Psoas muscle (tissue), 8 donors: ENCODE results near the gene MIPEP. TPM values are rescaled to one million over a fixed set of nuclear protein-coding genes. Genes with fewer than 3 reads are reported as not detected.

Source experiments
- ATAC-seq, 4 donors: fragments of 200-7000 bp; cut with Tn5 transposase; one replicate each; pipeline ENCODE4 v1.9.1; 2020; ENCODE audit warnings: moderate library complexity in 3 of 4, mild to moderate bottlenecking in 2 of 4
- DNase-seq, 2 donors: peaks; one replicate each; pipeline ENCODE4 v3.0.0-alpha.2; 2020
- H3K27ac ChIP-seq: fragments of 200-600 bp; one replicate; pipeline ENCODE4 v1.8.0; 2022
- H3K27me3 ChIP-seq, 3 donors: fragments of 200-600 bp in 1 of 3; one replicate each; pipeline versions ENCODE4 v1.6.1 to v1.8.0; 2013 to 2022; ENCODE audit warnings: low read length in 2 of 3, mild to moderate bottlenecking in 2 of 3, moderate library complexity in 1 of 3; ENCODE audit not compliant: insufficient read depth in 3 of 3
- H3K36me3 ChIP-seq, 2 donors: fragments of 200-600 bp in 1 of 2; one replicate each; pipeline versions ENCODE4 v1.6.1 to v1.8.0; 2013 to 2022; ENCODE audit warnings: low read depth in 1 of 2, mild to moderate bottlenecking in 1 of 2, moderate library complexity in 1 of 2; ENCODE audit not compliant: insufficient read depth in 1 of 2
- H3K4me1 ChIP-seq: fragments of 200-600 bp; one replicate; pipeline ENCODE4 v1.8.0; 2022
- H3K4me3 ChIP-seq: fragments of 200-600 bp; one replicate; pipeline ENCODE4 v1.8.0; 2022; ENCODE audit warnings: mild to moderate bottlenecking
- H3K9me3 ChIP-seq: fragments of 200-600 bp; one replicate; pipeline ENCODE4 v1.8.0; 2022
- WGBS, 3 donors: extraction: QIAGEN DNeasy Blood & Tissue Kit; methylation state at CpG; one replicate each; pipeline versions ENCODE4 v1.1.6 to v1.1.7; 2013; 5-methylcytosine and 5-hydroxymethylcytosine counted together
- intact Hi-C, 2 donors: fragments of 100-400 bp; cut with DNase I; formaldehyde crosslinking; loops; one replicate each; pipeline versions ENCODE4 v1.11.0 to v1.14.2; 2022
- polyA plus RNA-seq, 3 donors: library from polyadenylated mRNA; stranded (reverse); fragments of 200-250 nt; gene quantifications; one replicate each; pipeline ENCODE4 v1.2.3, GENCODE V29; 2013
- total RNA-seq, 4 donors: library from RNA; stranded (reverse); fragmentation: NEBNext Ultra II Directional in 2 of 4; extraction: Animal tissue kit (Norgen Biotek cat#: 25700) in 2 of 4; gene quantifications; one replicate each; pipeline versions ENCODE4 v1.2.1 to v1.2.4, GENCODE V29; 2021 to 2023
- TF ChIP-seq, protein P1 (sequence below): fragments of 200-600 bp; IDR thresholded peaks from one replicate; pipeline ENCODE4 v1.8.0; 2022; ENCODE audit warnings: antibody characterized with exemption
- donor health status: healthy with polysubstance abuse.
- donor health status: DM: no; HTN: no; CAD: no; lungs with moderate emphysema.
- donor health status: Bipolar disorder and iron deficiency.
- donor health status: healthy.
- donor health status: DM: yes; HTN: yes; CAD: no.
- donor health status: DM: no; HTN: no; CAD: no.
- donor health status: DM: no; HTN: no; CAD: no.
- donor health status: DM: yes; HTN: yes; CAD: no.

The MIPEP gene
- total and polyA plus RNA-seq, 7 donors = 13.3 to 28.2 (median 17.0) TPM

DNA sequence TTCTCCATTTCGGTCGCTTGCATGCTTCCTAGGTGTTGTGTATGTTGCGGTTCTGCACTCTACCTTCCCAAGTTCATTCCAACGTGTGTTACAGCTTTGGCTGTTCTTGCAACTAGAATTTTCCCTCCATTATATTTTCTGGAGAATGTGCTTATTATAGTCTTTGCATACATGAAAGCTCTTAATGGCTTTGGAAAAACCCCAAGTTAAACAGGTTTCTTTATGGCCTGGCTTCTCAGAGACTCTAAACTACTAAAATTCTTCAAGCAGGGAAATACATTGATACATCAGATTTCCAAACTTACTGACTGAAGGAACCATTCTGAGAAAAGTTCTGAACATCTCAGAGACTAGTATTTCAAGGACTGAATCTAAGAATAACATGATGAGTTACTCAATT lies 11.9 kb downstream of the MIPEP start:
- DNase-seq (no peak), ATAC-seq (no peak)
- intact Hi-C loops = loop anchor here (10.0 kb wide), 2 partner anchors 302 to 502 kb away; partner anchors contain the start of gene TNFRSF19 (in 1 of the 2)
- Histone ChIP-seq H3K27ac (no peak overlapping the region), H3K36me3 (peaks cover 5 to 11% of the 10 kb centered on the region in 2 donors), H3K9me3 (no peaks in the 10 kb centered on the region), H3K4me1 (no peaks in the 10 kb centered on the region), H3K27me3 (no peaks in the 10 kb centered on the region), H3K4me3 (no peak overlapping the region)
- 96 to 99% (median 97%) methylated on average over 4 of the region's 4 CpGs for WGBS, 3 donors
- TF ChIP-seq, protein P1, sequence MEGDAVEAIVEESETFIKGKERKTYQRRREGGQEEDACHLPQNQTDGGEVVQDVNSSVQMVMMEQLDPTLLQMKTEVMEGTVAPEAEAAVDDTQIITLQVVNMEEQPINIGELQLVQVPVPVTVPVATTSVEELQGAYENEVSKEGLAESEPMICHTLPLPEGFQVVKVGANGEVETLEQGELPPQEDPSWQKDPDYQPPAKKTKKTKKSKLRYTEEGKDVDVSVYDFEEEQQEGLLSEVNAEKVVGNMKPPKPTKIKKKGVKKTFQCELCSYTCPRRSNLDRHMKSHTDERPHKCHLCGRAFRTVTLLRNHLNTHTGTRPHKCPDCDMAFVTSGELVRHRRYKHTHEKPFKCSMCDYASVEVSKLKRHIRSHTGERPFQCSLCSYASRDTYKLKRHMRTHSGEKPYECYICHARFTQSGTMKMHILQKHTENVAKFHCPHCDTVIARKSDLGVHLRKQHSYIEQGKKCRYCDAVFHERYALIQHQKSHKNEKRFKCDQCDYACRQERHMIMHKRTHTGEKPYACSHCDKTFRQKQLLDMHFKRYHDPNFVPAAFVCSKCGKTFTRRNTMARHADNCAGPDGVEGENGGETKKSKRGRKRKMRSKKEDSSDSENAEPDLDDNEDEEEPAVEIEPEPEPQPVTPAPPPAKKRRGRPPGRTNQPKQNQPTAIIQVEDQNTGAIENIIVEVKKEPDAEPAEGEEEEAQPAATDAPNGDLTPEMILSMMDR = no peak

GRCh38 chr13:23876265-23876664 lies 12.9 kb downstream of the MIPEP start:
- H3K36me3 ChIP-seq = peaks cover 5 to 11% of the 10 kb centered on the region in 2 donors
- no peak overlapping the region for H3K27ac ChIP-seq
- no peaks in the 10 kb centered on the region for H3K9me3 ChIP-seq
- intact Hi-C loops = loop anchor here (10.0 kb wide), 2 partner anchors 301 to 501 kb away; partner anchors contain the start of gene TNFRSF19 (in 1 of the 2)
- H3K4me1 ChIP-seq = no peaks in the 10 kb centered on the region
- TF ChIP-seq, protein P1 = peak; percentile 40
- DNase-seq (no peak), ATAC-seq (peak in 2 of 4 donors; percentile 49 to 52)
- no peaks in the 10 kb centered on the region for H3K27me3 ChIP-seq
- no peak overlapping the region for H3K4me3 ChIP-seq
- WGBS, 3 donors = 55 to 72% (median 69%) methylated on average over 2 of the region's 2 CpGs

DNA sequence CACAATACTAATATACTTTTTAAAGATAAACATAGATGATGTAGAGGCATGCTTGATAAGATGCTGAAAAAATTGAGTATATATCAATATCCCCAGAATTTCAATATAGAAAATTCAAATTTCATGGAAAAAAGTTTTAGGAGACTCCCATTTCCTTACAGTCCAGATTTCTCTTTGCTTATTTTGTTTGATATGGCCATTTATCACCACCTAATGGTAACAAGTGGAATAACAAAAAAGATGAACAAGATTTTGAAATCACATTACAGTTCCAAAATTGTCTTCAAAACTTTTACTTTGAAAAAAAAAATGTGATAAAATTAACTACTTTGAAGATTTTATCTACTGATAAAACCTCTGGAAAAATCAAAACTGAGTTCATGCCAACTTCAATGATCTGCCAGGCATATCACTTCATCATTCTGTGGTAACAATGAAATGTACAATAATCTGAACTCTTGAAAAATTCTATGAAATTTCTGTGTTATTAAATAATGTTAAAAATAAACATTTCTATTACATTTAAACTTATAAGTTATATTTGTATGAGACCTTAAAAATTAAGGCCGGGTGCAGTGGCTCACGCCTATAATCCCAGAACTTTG lies 17.5 kb downstream of the MIPEP start:
- Histone ChIP-seq H3K4me3 (no peak overlapping the region), H3K9me3 (no peaks in the 10 kb centered on the region), H3K27ac (no peak overlapping the region), H3K27me3 (no peaks in the 10 kb centered on the region), H3K36me3 (no peaks in the 10 kb centered on the region), H3K4me1 (peaks cover 7% of the 10 kb centered on the region)
- TF ChIP-seq, protein P1 = peak; percentile 72
- WGBS, 3 donors = 91 to 94% (median 91%) methylated on average over 2 of the region's 2 CpGs
- ATAC-seq (peak in 3 of 4 donors; percentile 50 to 79 (median 54)), DNase-seq (no peak)
- intact Hi-C loops = loop anchor here (2.0 to 10.0 kb wide), 5 partner anchors 294 to 497 kb away; partner anchors contain the start of gene TNFRSF19 (in 1 of the 2)

GRCh38 chr13:23870356-23871140 lies 18.7 kb downstream of the MIPEP start:
- intact Hi-C loops = loop anchor here (5.0 to 10.0 kb wide), 4 partner anchors 293 to 496 kb away; partner anchors contain the start of gene TNFRSF19 (in 1 of the 2)
- Histone ChIP-seq H3K9me3 (no peaks in the 10 kb centered on the region), H3K4me1 (peaks cover 7% of the 10 kb centered on the region), H3K4me3 (no peak overlapping the region), H3K27me3 (no peaks in the 10 kb centered on the region), H3K36me3 (no peaks in the 10 kb centered on the region), H3K27ac (no peak overlapping the region)
- ATAC-seq (peak in 2 of 4 donors; percentile 30 to 55), DNase-seq (no peak)
- 57 to 69% (median 58%) methylated on average over 12 of the region's 12 CpGs for WGBS, 3 donors
- TF ChIP-seq, protein P1 = no peak
